ENCODE results near the gene TCTN1. TPM values are rescaled to one million over a fixed set of nuclear protein-coding genes. Genes with fewer than 3 reads are reported as not detected.
A peak's percentile ranks its signal among the peaks of the same experiment; 100 is the strongest.

Gene TCTN1
- total and polyA plus RNA-seq, 2 of the 13 experiments (the other 11 are each of a cell fraction or from before 2014, with no cell fraction given), result 13.6 to 16.0 TPM

DNA sequence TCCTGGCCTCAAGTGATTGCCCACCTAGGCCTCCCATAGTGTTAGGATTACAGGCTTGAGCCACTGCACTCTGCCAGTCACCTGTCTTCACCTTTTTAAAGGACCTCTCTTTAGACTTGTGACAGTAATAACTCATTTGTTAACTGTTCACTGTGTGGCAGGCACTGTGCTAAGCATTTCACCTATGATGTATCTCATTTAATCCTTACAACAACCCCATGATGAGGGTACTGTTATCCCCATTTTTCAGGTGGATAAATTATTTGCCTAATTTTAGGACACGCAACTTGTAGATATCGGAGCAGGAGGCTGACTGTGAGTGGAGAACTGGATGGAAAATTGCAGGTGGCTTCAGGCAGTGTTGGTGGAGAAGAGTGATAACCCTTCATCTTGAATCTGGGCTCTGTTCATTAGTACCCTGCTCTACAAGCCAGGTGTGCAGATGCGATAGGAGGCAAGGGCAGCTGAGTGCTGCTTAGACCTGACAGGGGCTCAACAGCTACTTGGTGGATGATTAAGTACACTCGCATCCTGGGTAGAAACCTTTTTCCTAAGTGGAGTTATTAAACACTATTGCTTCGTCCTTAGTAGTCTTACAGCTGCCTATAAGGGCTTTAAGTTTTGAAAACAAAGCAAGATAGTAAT, 2.7 kb downstream of the TCTN1 start:
- H3K36me3 ChIP-seq (replicated peaks in 1 of 2; ENCODE audit: control insufficient read depth in 1 of 2, insufficient read depth in 2 of 2, low read length in 2 of 2), result no peaks in the 10 kb centered on the region
- no peaks in the 10 kb centered on the region for H3K79me2 ChIP-seq (ENCODE audit: insufficient read depth, low read length)
- no peak overlapping the region for H3K27ac ChIP-seq (ENCODE audit: extremely low read length, insufficient read depth, low read length)
- peaks cover 10% of the 10 kb centered on the region for H3K4me1 ChIP-seq (ENCODE audit: insufficient read depth, low read length)
- TF ChIP-seq ZNF251 (CRISPR knock-in tag; IDR thresholded peaks at IDR 0.05) (no peak), REPIN1 (CRISPR knock-in tag; IDR thresholded peaks at IDR 0.05; ENCODE audit: borderline replicate concordance, low read depth) (peak; percentile 35; the same call in 1 of the 2 replicates)
- no peaks in the 10 kb centered on the region for H4K20me1 ChIP-seq (ENCODE audit: insufficient read depth, low read length)
- BruUV-seq (replicated peaks), result no TSS peak
- ATAC-seq (no peak), DNase-seq (ENCODE audit: low spot score) (no peak), FAIRE-seq (no peak)
- intact Hi-C loops (cut with micrococcal nuclease; ENCODE audit: unreplicated experiment) (no loop called here), in situ Hi-C loops (cut with HindIII; ENCODE audit: extremely low pct_ligation_motif_present, low pct_unique_long_range_greater_than_20kb) (no loop called here)
- POLR2A ChIA-PET, result no interaction called here
- WGBS (ENCODE audit: low lambda C conversion rate), result 97% methylated on average over 5 of the region's 5 CpGs
- H3K4me3 ChIP-seq (replicated peaks in 1 of 3; ENCODE audit: insufficient read depth in 1 of 3, low read depth in 2 of 3, low read length in 3 of 3), result no peak overlapping the region
- H3K9me3 ChIP-seq (ENCODE audit: low read length), result no peaks in the 10 kb centered on the region
- CTCF ChIA-PET (ENCODE audit: low intra/inter-chr PET ratio, low total read pairs), result no interaction called here
- H3K9ac ChIP-seq (ENCODE audit: insufficient read depth, low read depth, low read length), result no peak overlapping the region
- H2AFZ ChIP-seq (ENCODE audit: low read length), result no peak overlapping the region
- H3K4me2 ChIP-seq (ENCODE audit: low read depth, low read length), result no peak overlapping the region
- no peaks in the 10 kb centered on the region; a peak in 1 of 5 replicates for H3K27me3 ChIP-seq (ENCODE audit: control insufficient read depth in 1 of 2, insufficient read depth in 2 of 2, low read length in 2 of 2)

- CTCF ChIA-PET (ENCODE audit: low intra/inter-chr PET ratio, low total read pairs), result no interaction called here
- POLR2A ChIA-PET, result no interaction called here
- intact Hi-C loops (cut with micrococcal nuclease; ENCODE audit: unreplicated experiment), result no loop called here
- H3K9me3 ChIP-seq (ENCODE audit: low read length), result no peaks in the 10 kb centered on the region
- no peak overlapping the region for H3K4me2 ChIP-seq (ENCODE audit: low read depth, low read length)
- FAIRE-seq (no peak), DNase-seq (ENCODE audit: low spot score) (no peak), ATAC-seq (no peak)
- no peak overlapping the region for H3K9ac ChIP-seq (ENCODE audit: insufficient read depth, low read depth, low read length)
- H3K79me2 ChIP-seq (ENCODE audit: insufficient read depth, low read length), result no peaks in the 10 kb centered on the region
- H3K4me3 ChIP-seq (replicated peaks in 1 of 3; ENCODE audit: insufficient read depth in 1 of 3, low read depth in 2 of 3, low read length in 3 of 3), result no peak overlapping the region
- H3K27me3 ChIP-seq (ENCODE audit: control insufficient read depth in 1 of 2, insufficient read depth in 2 of 2, low read length in 2 of 2), result no peaks in the 10 kb centered on the region
- WGBS (ENCODE audit: low lambda C conversion rate), result 89% methylated on average over 4 of the region's 4 CpGs
- no TSS peak for BruUV-seq (replicated peaks)
- TF ChIP-seq POLR2AphosphoS2 (IDR thresholded peaks at IDR 0.05; ENCODE audit: low read depth, low read length) (no peak), GABPB1 (CRISPR knock-in tag; IDR thresholded peaks at IDR 0.05) (no peak), ZNF121 (CRISPR knock-in tag; IDR thresholded peaks at IDR 0.05) (no peak), SNAI1 (CRISPR knock-in tag; IDR thresholded peaks at IDR 0.05; ENCODE audit: borderline replicate concordance) (no peak), ZNF124 (CRISPR knock-in tag; IDR thresholded peaks at IDR 0.05) (no peak), ZNF740 (CRISPR knock-in tag; IDR thresholded peaks at IDR 0.05) (no peak), HNF4G (IDR thresholded peaks at IDR 0.05; ENCODE audit: borderline replicate concordance, low read depth, low read length) (no peak), HNF4G (CRISPR knock-in tag; IDR thresholded peaks at IDR 0.05; ENCODE audit: borderline replicate concordance, low read depth) (no peak), CERS6 (CRISPR knock-in tag; IDR thresholded peaks at IDR 0.05) (no peak)
- TF ChIP-seq, protein P1, sequence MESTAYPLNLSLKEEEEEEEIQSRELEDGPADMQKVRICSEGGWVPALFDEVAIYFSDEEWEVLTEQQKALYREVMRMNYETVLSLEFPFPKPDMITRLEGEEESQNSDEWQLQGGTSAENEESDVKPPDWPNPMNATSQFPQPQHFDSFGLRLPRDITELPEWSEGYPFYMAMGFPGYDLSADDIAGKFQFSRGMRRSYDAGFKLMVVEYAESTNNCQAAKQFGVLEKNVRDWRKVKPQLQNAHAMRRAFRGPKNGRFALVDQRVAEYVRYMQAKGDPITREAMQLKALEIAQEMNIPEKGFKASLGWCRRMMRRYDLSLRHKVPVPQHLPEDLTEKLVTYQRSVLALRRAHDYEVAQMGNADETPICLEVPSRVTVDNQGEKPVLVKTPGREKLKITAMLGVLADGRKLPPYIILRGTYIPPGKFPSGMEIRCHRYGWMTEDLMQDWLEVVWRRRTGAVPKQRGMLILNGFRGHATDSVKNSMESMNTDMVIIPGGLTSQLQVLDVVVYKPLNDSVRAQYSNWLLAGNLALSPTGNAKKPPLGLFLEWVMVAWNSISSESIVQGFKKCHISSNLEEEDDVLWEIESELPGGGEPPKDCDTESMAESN (CRISPR knock-in tag; conservative IDR thresholded peaks at IDR 0.05), result no peak
- TF ChIP-seq, protein P2, sequence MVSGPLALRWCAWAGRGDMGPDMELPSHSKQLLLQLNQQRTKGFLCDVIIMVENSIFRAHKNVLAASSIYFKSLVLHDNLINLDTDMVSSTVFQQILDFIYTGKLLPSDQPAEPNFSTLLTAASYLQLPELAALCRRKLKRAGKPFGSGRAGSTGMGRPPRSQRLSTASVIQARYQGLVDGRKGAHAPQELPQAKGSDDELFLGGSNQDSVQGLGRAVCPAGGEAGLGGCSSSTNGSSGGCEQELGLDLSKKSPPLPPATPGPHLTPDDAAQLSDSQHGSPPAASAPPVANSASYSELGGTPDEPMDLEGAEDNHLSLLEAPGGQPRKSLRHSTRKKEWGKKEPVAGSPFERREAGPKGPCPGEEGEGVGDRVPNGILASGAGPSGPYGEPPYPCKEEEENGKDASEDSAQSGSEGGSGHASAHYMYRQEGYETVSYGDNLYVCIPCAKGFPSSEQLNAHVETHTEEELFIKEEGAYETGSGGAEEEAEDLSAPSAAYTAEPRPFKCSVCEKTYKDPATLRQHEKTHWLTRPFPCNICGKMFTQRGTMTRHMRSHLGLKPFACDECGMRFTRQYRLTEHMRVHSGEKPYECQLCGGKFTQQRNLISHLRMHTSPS (CRISPR knock-in tag; IDR thresholded peaks at IDR 0.05; ENCODE audit: low read depth), result no peak
- no peaks in the 10 kb centered on the region for H3K36me3 ChIP-seq (replicated peaks in 1 of 2; ENCODE audit: control insufficient read depth in 1 of 2, insufficient read depth in 2 of 2, low read length in 2 of 2)
- peaks cover 17% of the 10 kb centered on the region for H3K4me1 ChIP-seq (ENCODE audit: insufficient read depth, low read length)
- H3K27ac ChIP-seq (ENCODE audit: extremely low read length, insufficient read depth, low read length), result no peak overlapping the region
- in situ Hi-C loops (cut with HindIII; ENCODE audit: extremely low pct_ligation_motif_present, low pct_unique_long_range_greater_than_20kb), result no loop called here
- H4K20me1 ChIP-seq (ENCODE audit: insufficient read depth, low read length), result no peaks in the 10 kb centered on the region
- no peak overlapping the region for H2AFZ ChIP-seq (ENCODE audit: low read length)
These were observed 5.6 kb downstream of the TCTN1 start for GRCh38 chr12:110619534-110619953.
